ENCODE results near the gene SIPA1.

- TF ChIP-seq CTCF (IDR thresholded peaks at IDR 0.05) (peak in 2 of 3 donors; percentile 9 to 22), EP300 (IDR thresholded peaks at IDR 0.05) (no peak), POLR2A (IDR thresholded peaks at IDR 0.05) (peak; percentile 70)
Measured at GRCh38 chr11:65652511-65653228, 14.8 kb downstream of the SIPA1 start.

All from ovary (tissue), 3 donors.